DOHH2 (cell line): ENCODE measurements around the gene ARHGEF39.

Experiments
- H3F3A ChIP-seq: fragments of 200-600 bp; sonication (generic), shearing (Covaris generic); 2 replicates; pipeline ENCODE4 v1.6.0; 2016; ENCODE audit warnings: antibody characterized with exemption, mild to moderate bottlenecking; ENCODE audit not compliant: control insufficient read depth, insufficient read depth
- H3K27ac ChIP-seq: fragments of 200-600 bp; sonication (generic); 2 replicates; pipeline ENCODE4 v1.5.1; 2014; ENCODE audit warnings: low read depth, mild to moderate bottlenecking, low read length, moderate library complexity
- H3K27me3 ChIP-seq: fragments of 200-600 bp; sonication (generic); 2 replicates; pipeline ENCODE4 v1.6.1; 2014; ENCODE audit warnings: mild to moderate bottlenecking, low read length, mixed read lengths; ENCODE audit not compliant: control insufficient read depth
- H3K36me3 ChIP-seq: fragments of 200-600 bp; sonication (generic); 2 replicates; pipeline ENCODE4 v1.6.1; 2014; ENCODE audit warnings: mild to moderate bottlenecking, low read length, moderate library complexity, mixed read lengths; ENCODE audit not compliant: control insufficient read depth
- H3K4me1 ChIP-seq: fragments of 200-600 bp; sonication (generic); 2 replicates; pipeline ENCODE4 v1.6.1; 2014; ENCODE audit warnings: mild to moderate bottlenecking, low read length, mixed read lengths; ENCODE audit not compliant: control insufficient read depth
- H3K4me2 ChIP-seq: fragments of 200-600 bp; sonication (generic); 2 replicates; pipeline ENCODE4 v1.6.0; 2014; ENCODE audit warnings: mild to moderate bottlenecking, low read length, moderate library complexity
- H3K4me3 ChIP-seq: fragments of 200-600 bp; sonication (generic); 2 replicates; pipeline ENCODE4 v1.5.1; 2014; ENCODE audit warnings: mild to moderate bottlenecking, low read length, mixed read lengths
- H3K79me2 ChIP-seq: fragments of 200-600 bp; sonication (generic); 2 replicates; pipeline ENCODE4 v1.6.1; 2014; ENCODE audit warnings: mild to moderate bottlenecking, low read length, mixed read lengths; ENCODE audit not compliant: control insufficient read depth
- H3K9me2 ChIP-seq: fragments of 200-600 bp; sonication (generic); replicated peaks from 2 replicates; pipeline ENCODE4 v1.6.1; 2014; ENCODE audit warnings: mild to moderate bottlenecking, low read length, mixed read lengths; ENCODE audit not compliant: control insufficient read depth
- H3K9me3 ChIP-seq: fragments of 200-600 bp; sonication (generic); 2 replicates; pipeline ENCODE4 v1.6.1; 2014; ENCODE audit warnings: antibody characterized with exemption, low read length, mixed read lengths; ENCODE audit not compliant: control insufficient read depth, insufficient read depth
- H4K20me1 ChIP-seq: fragments of 200-600 bp; sonication (generic); 2 replicates; pipeline ENCODE4 v1.6.0; 2014; ENCODE audit warnings: low read depth, mild to moderate bottlenecking, antibody characterized with exemption, low read length, moderate library complexity; ENCODE audit not compliant: control insufficient read depth, insufficient read depth
- CTCF ChIP-seq: fragments of 200-600 bp; sonication (generic); IDR thresholded peaks from one replicate; pipeline ENCODE4 v1.5.1; 2014; ENCODE audit warnings: antibody characterized with exemption, mild to moderate bottlenecking, low read depth, low read length; ENCODE audit not compliant: poor library complexity, severe bottlenecking
- EZH2phosphoT487 ChIP-seq: fragments of 200-600 bp; sonication (generic); IDR thresholded peaks from 2 replicates; pipeline ENCODE4 v1.6.1; 2017; ENCODE audit warnings: borderline replicate concordance, mild to moderate bottlenecking, antibody characterized with exemption, low read length, moderate library complexity, mixed read lengths

Gene ARHGEF39

GRCh38 chr9:35652829-35653209 is 12.2 kb downstream of the ARHGEF39 start:
- Histone ChIP-seq H3K9me2 (no peaks in the 10 kb centered on the region), H3K36me3 (peaks cover 19% of the 10 kb centered on the region), H3K9me3 (no peaks in the 10 kb centered on the region), H4K20me1 (no peaks in the 10 kb centered on the region), H3K27ac (no peak overlapping the region), H3K27me3 (no peaks in the 10 kb centered on the region), H3K4me2 (no peak overlapping the region), H3K79me2 (peaks cover 18% of the 10 kb centered on the region), H3K4me1 (peaks cover 51% of the 10 kb centered on the region), H3F3A (peaks cover 29% of the 10 kb centered on the region), H3K4me3 (no peak overlapping the region)
- TF ChIP-seq EZH2phosphoT487: no peak
- TF ChIP-seq CTCF: no peak

- no peaks in the 10 kb centered on the region for H3K9me3 ChIP-seq
- H3F3A ChIP-seq: peaks cover 35% of the 10 kb centered on the region
- H3K9me2 ChIP-seq: no peaks in the 10 kb centered on the region
- no peaks in the 10 kb centered on the region for H4K20me1 ChIP-seq
- no peak overlapping the region for H3K27ac ChIP-seq
- no peak for TF ChIP-seq CTCF
- TF ChIP-seq EZH2phosphoT487: no peak
- peaks cover 51% of the 10 kb centered on the region for H3K4me1 ChIP-seq
- H3K79me2 ChIP-seq: peaks cover 18% of the 10 kb centered on the region
- no peak overlapping the region for H3K4me3 ChIP-seq
- H3K36me3 ChIP-seq: peaks cover 19% of the 10 kb centered on the region
- H3K27me3 ChIP-seq: no peaks in the 10 kb centered on the region
- no peak overlapping the region for H3K4me2 ChIP-seq
These were observed 12.8 kb downstream of the ARHGEF39 start for GRCh38 chr9:35651956-35652828.

DNA sequence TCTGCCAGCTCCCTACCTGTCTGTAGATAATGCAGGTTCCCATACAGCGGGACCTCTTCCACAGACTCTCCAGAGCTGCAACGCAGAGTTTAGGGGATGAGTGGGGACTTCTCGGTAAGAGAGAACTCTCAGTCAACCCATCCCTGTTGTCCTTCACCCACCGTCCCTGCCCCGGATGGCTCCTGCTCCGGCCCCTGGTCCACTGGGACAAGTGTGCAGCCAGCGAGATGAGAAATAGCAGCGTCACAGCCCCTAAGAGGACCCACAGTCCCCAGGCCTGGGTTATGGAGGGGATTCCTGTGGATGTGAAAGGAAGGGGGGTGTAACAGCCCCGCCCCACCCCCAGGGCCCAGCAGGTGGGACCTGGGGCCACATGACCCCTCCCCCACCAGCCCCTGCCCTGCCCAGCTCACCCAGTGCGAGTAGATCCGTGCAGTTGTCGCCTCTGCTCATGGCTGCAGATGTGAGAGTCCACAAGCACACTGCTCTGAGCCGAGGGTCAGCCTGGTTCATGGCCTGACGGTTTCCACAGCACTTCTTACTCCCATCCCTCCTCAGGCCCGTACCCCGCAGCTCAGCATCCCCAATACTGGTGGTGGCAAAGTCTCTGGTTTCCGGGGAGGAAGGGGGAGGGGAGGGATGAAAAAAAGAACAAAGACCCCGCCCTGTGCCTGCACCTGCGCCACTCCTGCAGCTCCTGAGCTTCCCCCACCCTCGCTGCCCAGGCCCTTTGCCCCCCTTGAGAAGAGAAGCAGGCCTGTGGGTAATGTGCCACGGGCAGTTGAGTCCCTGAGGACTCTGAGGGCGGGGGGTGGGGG is 14.4 kb downstream of the ARHGEF39 start, which contains the start of gene SIT1:
Gene SIT1, minus strand, starts transcription at position 591 of the 818 bp plus-strand sequence. Its CDS starts 78 bp downstream, at position 513.
- Histone ChIP-seq H3K27ac (peak within 1 kb of the TSS; percentile 87), H3K4me2 (peak within 1 kb of the TSS; percentile 96), H3K36me3 (peaks cover 19% of the 10 kb centered on the region), H3K79me2 (peaks cover 24% of the 10 kb centered on the region), H3K4me1 (peaks cover 53% of the 10 kb centered on the region), H3K27me3 (no peaks in the 10 kb centered on the region), H3K9me3 (no peaks in the 10 kb centered on the region), H3F3A (peaks cover 32% of the 10 kb centered on the region), H4K20me1 (no peaks in the 10 kb centered on the region), H3K9me2 (no peaks in the 10 kb centered on the region), H3K4me3 (peak within 1 kb of the TSS; percentile 85)
- TF ChIP-seq CTCF (no peak), EZH2phosphoT487 (no peak)
